GM23248 (cell line): Measurements from ENCODE around the gene DYNAP. TPM values are rescaled to one million over a fixed set of nuclear protein-coding genes. Genes with fewer than 3 reads are reported as not detected.

Experiments
- DNase-seq: peaks from one replicate; pipeline ENCODE4 v3.0.0-alpha.2; 2015
- H2AFZ ChIP-seq: fragments of 200-600 bp; sonication (generic); 2 replicates; pipeline ENCODE4 v1.6.1; 2016; ENCODE audit warnings: antibody characterized with exemption
- H3F3A ChIP-seq: fragments of 200-600 bp; sonication (generic); 2 replicates; pipeline ENCODE4 v1.6.1; 2016; ENCODE audit warnings: mild to moderate bottlenecking, antibody characterized with exemption, mixed run types; ENCODE audit not compliant: insufficient read depth
- H3K27ac ChIP-seq: fragments of 200-600 bp; sonication (generic); 2 replicates; pipeline ENCODE4 v1.5.1; 2016; ENCODE audit warnings: mild to moderate bottlenecking
- H3K27me3 ChIP-seq: fragments of 200-600 bp; sonication (generic); replicated peaks from 2 replicates; pipeline ENCODE4 v1.6.1; 2016; ENCODE audit warnings: mild to moderate bottlenecking; ENCODE audit not compliant: insufficient read depth
- H3K36me3 ChIP-seq: fragments of 200-600 bp; sonication (generic); 2 replicates; pipeline ENCODE4 v1.6.1; 2016; ENCODE audit warnings: low read depth, mild to moderate bottlenecking
- H3K4me1 ChIP-seq: fragments of 200-600 bp; sonication (generic); 2 replicates; pipeline ENCODE4 v1.6.1; 2016; ENCODE audit warnings: mild to moderate bottlenecking; ENCODE audit not compliant: insufficient read depth
- H3K4me2 ChIP-seq: fragments of 200-600 bp; sonication (generic); one replicate; pipeline ENCODE4 v1.6.1; 2016; ENCODE audit warnings: mild to moderate bottlenecking; ENCODE audit not compliant: unreplicated experiment
- H3K4me3 ChIP-seq: fragments of 200-600 bp; sonication (generic); 2 replicates; pipeline ENCODE4 v1.5.1; 2016; ENCODE audit warnings: mild to moderate bottlenecking
- H3K79me2 ChIP-seq: fragments of 200-600 bp; sonication (generic); 2 replicates; pipeline ENCODE4 v1.6.1; 2016; ENCODE audit warnings: mild to moderate bottlenecking; ENCODE audit not compliant: insufficient read depth
- H3K9ac ChIP-seq: fragments of 200-600 bp; sonication (generic); 2 replicates; pipeline ENCODE4 v1.6.1; 2016; ENCODE audit warnings: mild to moderate bottlenecking
- H3K9me2 ChIP-seq: fragments of 200-600 bp; sonication (generic); 2 replicates; pipeline ENCODE4 v1.6.1; 2016; ENCODE audit warnings: mixed run types, mild to moderate bottlenecking, moderate library complexity; ENCODE audit not compliant: insufficient read depth
- H3K9me3 ChIP-seq: fragments of 200-600 bp; sonication (generic); one replicate; pipeline ENCODE4 v1.6.1; 2017; ENCODE audit warnings: low read depth
- H4K20me1 ChIP-seq: fragments of 200-600 bp; sonication (generic); 2 replicates; pipeline ENCODE4 v1.6.0; 2016; ENCODE audit not compliant: insufficient read depth
- EZH2 ChIP-seq: fragments of 200-600 bp; sonication (generic); IDR thresholded peaks from 2 replicates; pipeline ENCODE4 v1.6.1; 2018; ENCODE audit warnings: antibody characterized with exemption, mild to moderate bottlenecking; ENCODE audit not compliant: insufficient read depth, poor library complexity, severe bottlenecking
- EZH2phosphoT487 ChIP-seq: fragments of 200-600 bp; sonication (generic); IDR thresholded peaks from 2 replicates; pipeline ENCODE4 v1.6.1; 2018; ENCODE audit warnings: antibody characterized with exemption, moderate library complexity, mild to moderate bottlenecking, low read depth; ENCODE audit not compliant: insufficient read depth
- WGBS, 2 experiments: methylation state at CpG; one replicate each; pipeline ENCODE4 v1.1.6; 2015 to 2017; ENCODE audit warnings: low lambda C conversion rate in 2 of 2, low coverage in 1 of 2; ENCODE audit errors: missing lambda C conversion rate in 2 of 2; 5-methylcytosine and 5-hydroxymethylcytosine counted together
- in situ Hi-C: fragments of 300-500 bp; cut with MboI; formaldehyde crosslinking; loops from 2 replicates; pipeline ENCODE4 v1.15.0; 2020
- polyA plus RNA-seq: library from polyadenylated mRNA; unstranded; fragments of >200 nt; fragmentation: Nextera tagmentation; extraction: Ambion mirVana; gene quantifications from 2 replicates; pipeline ENCODE4 v1.2.1, GENCODE V29; 2016
- total RNA-seq: library from RNA; depleted of rRNA; stranded (reverse); fragments of >200 nt; shearing (Covaris generic); gene quantifications from 2 replicates; pipeline ENCODE4 v1.2.3, GENCODE V29; 2014; rRNA removed

DYNAP gene
- total and polyA plus RNA-seq, 2 experiments from 2014 or later, result not detected

DNA sequence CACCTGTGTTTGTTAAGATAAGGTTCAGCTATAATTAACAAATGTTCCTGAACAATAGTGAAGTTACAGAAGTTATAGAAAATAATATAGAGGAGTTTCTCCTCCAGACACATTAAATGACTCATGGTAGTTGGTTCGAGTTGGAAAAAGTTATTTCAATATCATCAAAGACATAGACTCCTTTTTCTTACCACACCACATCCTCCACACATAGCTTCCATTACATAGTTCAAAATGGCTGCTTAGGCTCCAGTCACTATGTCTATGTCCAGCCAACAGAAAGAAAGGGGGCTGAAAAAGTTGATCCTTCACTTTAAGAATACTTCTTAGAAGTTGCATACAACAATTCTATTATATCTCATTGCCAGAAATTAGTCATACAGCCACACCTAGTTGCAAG is 50.7 kb downstream of the DYNAP start:
- Histone ChIP-seq H3F3A (no peaks in the 10 kb centered on the region), H3K9me2 (no peaks in the 10 kb centered on the region), H3K27ac (no peak overlapping the region), H3K4me3 (no peak overlapping the region), H3K9ac (no peak overlapping the region), H3K27me3 (peaks cover 10% of the 10 kb centered on the region), H2AFZ (no peak overlapping the region), H3K36me3 (no peaks in the 10 kb centered on the region), H3K79me2 (no peaks in the 10 kb centered on the region), H3K4me2 (no peak overlapping the region), H4K20me1 (no peaks in the 10 kb centered on the region), H3K9me3 (no peaks in the 10 kb centered on the region), H3K4me1 (no peaks in the 10 kb centered on the region)
- in situ Hi-C loops, result no loop called here
- no peak for DNase-seq
- TF ChIP-seq EZH2 (no peak), EZH2phosphoT487 (no peak)
- 3 to 11% methylated on average over 1 of the region's 1 CpG for WGBS, 2 experiments

DNA sequence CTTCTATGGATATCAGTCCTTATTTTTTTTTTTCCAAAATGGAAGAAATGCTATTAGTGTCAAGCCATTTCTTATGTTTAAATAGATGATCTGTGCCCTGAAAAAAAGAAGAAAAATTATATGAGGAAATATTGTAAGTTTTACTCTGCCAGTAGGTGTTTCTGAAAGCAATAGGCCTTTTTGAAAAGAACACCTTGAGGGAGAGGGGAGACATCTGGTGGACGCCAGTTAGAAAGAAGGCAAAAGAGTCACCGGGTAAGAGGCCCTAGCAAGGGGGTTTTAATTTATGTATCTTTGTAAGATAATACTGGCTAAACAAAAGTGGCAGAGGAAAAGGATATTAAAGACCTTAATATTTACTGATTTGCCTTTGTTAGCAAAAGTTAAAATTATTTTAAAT is 56.1 kb downstream of the DYNAP start:
- Histone ChIP-seq H3K36me3 (no peaks in the 10 kb centered on the region), H3K27me3 (0 out of 2 replicates have a peak, but pooled peaks cover 3% of the 10 kb centered on the region), H3K9me3 (no peaks in the 10 kb centered on the region), H3K4me1 (no peaks in the 10 kb centered on the region), H3K9ac (no peak overlapping the region), H2AFZ (no peak overlapping the region), H3F3A (no peaks in the 10 kb centered on the region), H3K4me3 (no peak overlapping the region), H3K9me2 (no peaks in the 10 kb centered on the region), H3K27ac (no peak overlapping the region), H3K4me2 (no peak overlapping the region), H4K20me1 (no peaks in the 10 kb centered on the region), H3K79me2 (no peaks in the 10 kb centered on the region)
- WGBS, 2 experiments, result 0 to 1% methylated on average over 2 of the region's 2 CpGs
- peak; percentile 7 for DNase-seq
- in situ Hi-C loops, result no loop called here
- TF ChIP-seq EZH2phosphoT487 (no peak), EZH2 (no peak)

Other genes with a start within 250 kb of the DYNAP start
- gene STARD6, start 233.4 kb upstream of the DYNAP start, total RNA-seq, result not detected in 2 replicates
- not detected in 2 replicates for gene STARD6, start 233.4 kb upstream of the DYNAP start, polyA plus RNA-seq
- 2.8 TPM in 2 replicates for gene C18orf54, start 233.3 kb upstream of the DYNAP start, total RNA-seq
- gene C18orf54, start 233.3 kb upstream of the DYNAP start, polyA plus RNA-seq, result 3.5 and 3.6 TPM in 2 replicates
- 0.13 and 0.54 TPM in 2 replicates for gene RAB27B, start 237.2 kb downstream of the DYNAP start, total RNA-seq
- gene RAB27B, start 237.2 kb downstream of the DYNAP start, polyA plus RNA-seq, result 0.18 and 0.45 TPM in 2 replicates